Vagina (tissue), 2 donors: Measurements from ENCODE around the gene FRS3. TPM values are rescaled to one million over a fixed set of nuclear protein-coding genes. Genes with fewer than 3 reads are reported as not detected.
A peak's percentile ranks its signal among the peaks of the same experiment; 100 is the strongest.

ENCODE experiments used
- DNase-seq, 2 donors: peaks; one replicate each; pipeline ENCODE4 v3.0.0-alpha.2; 2017; ENCODE audit errors: extremely low spot score in 2 of 2
- H3K27ac ChIP-seq: fragments of 200-600 bp; sonication (generic); one replicate; pipeline ENCODE4 v1.5.1; 2019
- H3K27me3 ChIP-seq: fragments of 200-600 bp; sonication (generic); one replicate; pipeline ENCODE4 v1.5.1; 2019
- H3K36me3 ChIP-seq, 2 donors: fragments of 200-600 bp; sonication (generic); one replicate each; pipeline ENCODE4 v1.5.1; 2017 to 2019
- H3K4me1 ChIP-seq: fragments of 200-600 bp; sonication (generic); one replicate; pipeline ENCODE4 v1.5.1; 2019
- H3K4me3 ChIP-seq, 2 donors: fragments of 200-600 bp; sonication (generic); 1 replicate in 1 of 2; 2 replicates in 1 of 2; pipeline ENCODE4 v1.5.1; 2016 to 2019
- H3K9me3 ChIP-seq: fragments of 200-600 bp; sonication (generic); one replicate; pipeline ENCODE4 v1.5.1; 2019
- POLR2A ChIP-seq, 2 donors: fragments of 450-650 bp; IDR thresholded peaks; one replicate each; pipeline ENCODE4 v1.6.1; 2017; ENCODE audit warnings: antibody characterized with exemption in 2 of 2, mild to moderate bottlenecking in 2 of 2, moderate library complexity in 2 of 2
- POLR2AphosphoS5 ChIP-seq, 2 donors: sonication (generic); formaldehyde crosslinking; IDR thresholded peaks; one replicate each; pipeline ENCODE4 v1.9.0; 2017; ENCODE audit warnings: antibody characterized with exemption in 2 of 2, mild to moderate bottlenecking in 2 of 2, low read depth in 1 of 2; ENCODE audit not compliant: insufficient read depth in 1 of 2
- intact Hi-C: fragments of 100-400 bp; cut with DNase I; formaldehyde crosslinking; loops from one replicate; pipeline ENCODE4 v1.15.1; 2023
- total RNA-seq: library from RNA; depleted of rRNA; stranded (reverse); fragments of >200 nt; gene quantifications from one replicate; pipeline ENCODE4 v1.2.3, GENCODE V29; 2016
- TF ChIP-seq, protein P1 (sequence below), 3 experiments: fragments of 450-650 bp in 2 of 3; fragments of 200-600 bp in 1 of 3; sonication (generic) in 1 of 3; IDR thresholded peaks; one replicate each; pipeline ENCODE4 v1.5.1; 2017 to 2019; ENCODE audit warnings: antibody characterized with exemption in 3 of 3, mild to moderate bottlenecking in 2 of 3, moderate library complexity in 2 of 3

Gene FRS3
- total RNA-seq, 1 donor from 2014 or later, result 4.4 TPM

DNA sequence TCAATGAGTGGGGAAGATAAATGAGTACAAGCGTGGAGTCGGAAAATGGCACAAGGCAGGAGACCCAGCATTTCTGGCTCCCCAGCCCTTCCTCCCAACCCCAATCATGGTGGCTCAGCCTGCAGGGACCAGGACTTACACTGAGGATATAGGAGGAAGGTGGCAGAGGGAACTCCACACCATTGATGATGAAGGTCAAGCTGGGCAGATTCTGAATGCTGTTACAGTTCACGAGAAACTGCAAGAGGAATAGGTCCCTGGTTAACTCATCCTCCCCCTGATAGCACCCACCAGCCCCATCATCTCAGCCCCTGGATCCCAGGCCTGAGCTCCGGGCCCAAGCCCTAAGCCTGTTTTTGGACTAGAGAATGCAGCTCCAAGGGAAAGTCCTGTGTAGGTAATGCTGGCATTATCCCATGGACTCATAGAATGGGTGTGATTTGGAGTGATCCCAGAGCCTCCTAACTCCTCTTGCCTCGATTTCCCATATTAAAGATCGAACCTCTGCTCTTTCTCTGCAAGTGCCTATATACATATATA, 42.0 kb downstream of the FRS3 start:
- intact Hi-C loops, result no loop called here
- Histone ChIP-seq H3K36me3 (no peaks in the 10 kb centered on the region), H3K4me3 (no peak overlapping the region), H3K4me1 (peaks cover 20% of the 10 kb centered on the region), H3K27ac (no peak overlapping the region), H3K9me3 (no peaks in the 10 kb centered on the region), H3K27me3 (no peaks in the 10 kb centered on the region)
- TF ChIP-seq POLR2A (IDR thresholded peaks at IDR 0.05), result no peak
- DNase-seq, result no peak

DNA sequence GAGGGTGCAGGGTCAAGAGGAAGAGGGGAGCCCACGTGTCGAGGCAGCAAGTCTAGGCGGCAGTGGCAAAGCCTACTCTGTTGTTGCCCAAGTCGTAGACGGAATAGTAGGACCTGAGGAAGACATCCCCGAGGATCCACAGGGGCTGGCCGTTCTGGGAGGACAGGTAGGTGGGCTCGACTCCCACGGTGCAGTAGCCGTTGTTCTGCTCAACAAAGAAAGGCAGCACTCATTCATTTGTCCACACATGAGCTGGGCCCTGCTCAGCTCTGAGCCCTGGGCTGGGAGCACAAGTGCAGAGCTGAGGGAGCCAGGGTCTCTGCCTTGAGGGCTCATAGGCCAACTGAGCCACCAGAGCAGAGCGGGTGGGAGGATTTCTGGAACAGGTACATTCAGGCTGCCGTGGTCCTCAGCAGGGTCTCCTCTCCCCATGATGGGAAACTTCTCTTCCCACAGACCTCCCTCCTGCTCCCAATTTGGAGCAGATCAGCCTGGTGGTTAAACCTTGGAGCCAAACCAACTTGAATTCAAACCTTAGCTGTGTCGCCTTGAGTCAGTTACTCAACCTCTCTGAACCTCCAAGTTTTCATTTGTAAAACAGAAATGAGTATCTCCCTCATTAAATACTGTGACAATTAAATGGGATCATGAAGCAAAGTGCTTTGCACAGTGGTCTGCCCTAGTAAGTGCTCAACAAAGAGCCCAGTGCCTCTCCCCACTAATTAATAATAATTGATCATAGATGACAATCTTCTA, 42.7 kb downstream of the FRS3 start:
- intact Hi-C loops, result no loop called here
- Histone ChIP-seq H3K27me3 (no peaks in the 10 kb centered on the region), H3K4me1 (peaks cover 27% of the 10 kb centered on the region), H3K36me3 (no peaks in the 10 kb centered on the region), H3K9me3 (no peaks in the 10 kb centered on the region), H3K27ac (no peak overlapping the region), H3K4me3 (no peak overlapping the region)
- DNase-seq, result no peak
- TF ChIP-seq POLR2AphosphoS5 (IDR thresholded peaks at IDR 0.05; ENCODE audit: insufficient read depth in 1 of 2, low read depth in 1 of 2) (no peak), POLR2A (IDR thresholded peaks at IDR 0.05) (no peak)
- TF ChIP-seq, protein P1, sequence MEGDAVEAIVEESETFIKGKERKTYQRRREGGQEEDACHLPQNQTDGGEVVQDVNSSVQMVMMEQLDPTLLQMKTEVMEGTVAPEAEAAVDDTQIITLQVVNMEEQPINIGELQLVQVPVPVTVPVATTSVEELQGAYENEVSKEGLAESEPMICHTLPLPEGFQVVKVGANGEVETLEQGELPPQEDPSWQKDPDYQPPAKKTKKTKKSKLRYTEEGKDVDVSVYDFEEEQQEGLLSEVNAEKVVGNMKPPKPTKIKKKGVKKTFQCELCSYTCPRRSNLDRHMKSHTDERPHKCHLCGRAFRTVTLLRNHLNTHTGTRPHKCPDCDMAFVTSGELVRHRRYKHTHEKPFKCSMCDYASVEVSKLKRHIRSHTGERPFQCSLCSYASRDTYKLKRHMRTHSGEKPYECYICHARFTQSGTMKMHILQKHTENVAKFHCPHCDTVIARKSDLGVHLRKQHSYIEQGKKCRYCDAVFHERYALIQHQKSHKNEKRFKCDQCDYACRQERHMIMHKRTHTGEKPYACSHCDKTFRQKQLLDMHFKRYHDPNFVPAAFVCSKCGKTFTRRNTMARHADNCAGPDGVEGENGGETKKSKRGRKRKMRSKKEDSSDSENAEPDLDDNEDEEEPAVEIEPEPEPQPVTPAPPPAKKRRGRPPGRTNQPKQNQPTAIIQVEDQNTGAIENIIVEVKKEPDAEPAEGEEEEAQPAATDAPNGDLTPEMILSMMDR (IDR thresholded peaks at IDR 0.05), result no peak

DNA sequence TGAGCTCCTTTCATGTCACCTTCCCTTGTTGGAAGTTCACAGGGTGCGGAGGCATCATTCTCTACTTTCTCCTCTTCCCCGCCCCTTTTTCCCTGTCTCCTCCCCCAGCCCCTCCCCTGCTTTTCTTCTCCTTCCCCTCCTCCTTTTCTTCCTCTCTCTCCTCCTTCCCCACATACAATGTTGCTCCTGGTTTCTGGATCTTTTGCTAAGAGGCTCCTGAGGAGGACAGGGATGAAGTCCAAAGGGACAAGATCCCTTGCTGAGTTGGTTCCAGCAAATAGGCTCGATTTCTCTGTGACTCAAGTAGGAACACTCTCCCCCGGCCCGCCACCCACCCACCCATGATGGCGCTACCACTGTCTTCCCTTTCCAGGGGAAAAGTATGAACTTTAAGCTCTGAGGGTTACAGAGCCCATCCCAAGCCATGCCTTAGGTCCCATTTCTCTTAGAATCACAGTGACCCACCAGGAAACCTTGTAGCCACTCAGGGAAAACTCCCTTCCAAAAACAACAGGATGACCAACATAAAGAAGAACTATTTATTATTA, 43.4 kb downstream of the FRS3 start:
- H3K27ac ChIP-seq, result no peak overlapping the region
- H3K4me1 ChIP-seq, result peaks cover 34% of the 10 kb centered on the region
- H3K4me3 ChIP-seq, result no peak overlapping the region
- no peaks in the 10 kb centered on the region for H3K36me3 ChIP-seq
- DNase-seq, result no peak
- no peaks in the 10 kb centered on the region for H3K9me3 ChIP-seq
- no peak for TF ChIP-seq POLR2AphosphoS5 (IDR thresholded peaks at IDR 0.05; ENCODE audit: insufficient read depth in 1 of 2, low read depth in 1 of 2)
- intact Hi-C loops, result no loop called here
- no peaks in the 10 kb centered on the region for H3K27me3 ChIP-seq

DNA sequence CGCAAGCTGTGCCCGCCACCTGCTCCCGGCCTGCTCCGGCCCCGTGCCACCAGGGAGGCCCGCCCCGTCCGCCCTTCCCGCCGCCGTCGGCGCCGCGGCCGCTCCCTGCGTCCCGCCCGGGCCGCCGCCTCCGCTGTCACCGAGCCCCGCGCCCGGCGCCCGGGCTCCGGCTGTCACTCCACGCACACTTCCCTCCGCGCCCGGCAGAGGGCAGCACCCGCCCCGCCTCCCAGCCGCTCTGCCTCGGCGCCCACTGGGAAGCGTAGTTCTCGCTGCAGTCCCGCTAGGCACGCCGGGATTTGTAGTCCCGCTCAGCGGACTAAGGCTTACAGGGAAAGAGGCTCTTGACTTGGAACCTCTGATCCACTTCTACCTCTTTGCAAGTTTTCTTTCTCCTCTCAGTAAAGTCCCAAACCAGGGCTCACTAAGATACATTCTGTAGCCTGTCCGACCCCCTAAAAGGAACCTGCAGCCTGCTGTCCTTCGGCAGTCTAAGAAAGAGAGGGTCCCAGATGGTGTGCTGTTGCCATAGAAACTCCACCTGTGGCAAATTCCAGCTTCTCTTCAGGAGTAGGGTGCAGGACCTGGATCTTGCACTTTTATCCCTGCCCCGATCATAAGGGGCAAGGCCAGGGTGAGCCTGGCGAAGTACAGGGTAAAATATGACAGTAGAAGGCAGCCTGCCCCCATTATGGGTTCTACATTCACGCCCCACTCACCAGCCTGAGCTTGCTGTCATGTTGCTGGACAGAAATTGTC, 44.1 kb downstream of the FRS3 start, which contains the start of gene TFEB:
Gene TFEB (minus strand): TSS at position 182 of the 759 bp plus-strand sequence. CDS start 44,395 bp downstream, outside the sequence.
- no peaks in the 10 kb centered on the region for H3K9me3 ChIP-seq
- no peak for DNase-seq
- H3K27me3 ChIP-seq, result no peaks in the 10 kb centered on the region
- intact Hi-C loops, result no loop called here
- peak within 1 kb of the TSS; percentile 98 for H3K27ac ChIP-seq
- peaks cover 40% of the 10 kb centered on the region for H3K4me1 ChIP-seq
- H3K4me3 ChIP-seq, result peak within 1 kb of the TSS; percentile 84 to 94
- no peaks in the 10 kb centered on the region for H3K36me3 ChIP-seq
- TF ChIP-seq, protein P1 (IDR thresholded peaks at IDR 0.05), result peak; percentile 64 to 83 (median 76)
- peak in 1 of 2 donors; percentile 77 for TF ChIP-seq POLR2A (IDR thresholded peaks at IDR 0.05)
- peak; percentile 68 to 83 for TF ChIP-seq POLR2AphosphoS5 (IDR thresholded peaks at IDR 0.05; ENCODE audit: insufficient read depth in 1 of 2, low read depth in 1 of 2)

DNA sequence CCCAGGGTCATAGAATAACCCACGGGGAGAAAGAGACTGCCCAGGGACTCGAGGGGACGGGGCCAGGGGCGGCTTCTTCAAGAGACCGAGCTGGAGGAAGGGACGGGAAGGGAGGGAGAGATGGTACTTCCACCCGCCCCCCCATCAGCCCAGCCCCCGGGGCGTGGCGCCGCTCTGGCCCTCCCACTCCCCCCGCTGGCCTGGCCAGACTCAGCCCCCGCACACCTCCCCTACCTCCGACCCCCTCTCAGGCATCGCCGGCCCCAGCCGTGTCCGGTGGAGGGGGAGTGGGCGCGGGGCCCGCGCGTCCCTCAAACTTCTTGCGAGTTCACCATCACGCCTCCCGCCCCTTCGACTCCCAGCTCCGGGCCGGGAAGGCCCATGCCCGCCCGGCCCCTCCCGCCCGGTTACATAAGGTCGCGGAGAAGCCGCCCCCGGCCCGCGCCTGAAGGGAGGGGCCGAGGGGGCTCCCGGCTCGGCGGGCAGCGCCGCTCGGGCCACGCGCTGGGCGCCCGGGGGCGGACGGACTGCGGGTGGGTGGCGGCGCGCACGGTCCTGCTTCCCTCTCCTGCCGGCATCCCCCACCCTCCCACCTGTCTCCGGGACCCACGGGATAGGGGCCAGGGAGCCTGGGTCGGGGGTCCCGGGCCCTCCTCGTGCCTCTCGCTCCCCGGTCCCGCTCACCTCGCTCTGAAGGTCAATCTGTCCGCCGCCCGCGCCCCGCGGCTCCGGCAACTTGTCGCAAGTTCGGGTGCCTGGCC, 44.9 kb downstream of the FRS3 start:
- Histone ChIP-seq H3K36me3 (no peaks in the 10 kb centered on the region), H3K27me3 (no peaks in the 10 kb centered on the region), H3K27ac (peak overlapping the region; percentile 98), H3K4me3 (peak overlapping the region; percentile 84 to 94), H3K4me1 (peaks cover 45% of the 10 kb centered on the region), H3K9me3 (no peaks in the 10 kb centered on the region)
- intact Hi-C loops, result no loop called here
- DNase-seq, result no peak
- TF ChIP-seq POLR2AphosphoS5 (IDR thresholded peaks at IDR 0.05; ENCODE audit: insufficient read depth in 1 of 2, low read depth in 1 of 2) (no peak), POLR2A (IDR thresholded peaks at IDR 0.05) (no peak)
- TF ChIP-seq, protein P1 (IDR thresholded peaks at IDR 0.05), result no peak
